ENCODE results near the gene KRT33A.

Gene KRT33A

DNA sequence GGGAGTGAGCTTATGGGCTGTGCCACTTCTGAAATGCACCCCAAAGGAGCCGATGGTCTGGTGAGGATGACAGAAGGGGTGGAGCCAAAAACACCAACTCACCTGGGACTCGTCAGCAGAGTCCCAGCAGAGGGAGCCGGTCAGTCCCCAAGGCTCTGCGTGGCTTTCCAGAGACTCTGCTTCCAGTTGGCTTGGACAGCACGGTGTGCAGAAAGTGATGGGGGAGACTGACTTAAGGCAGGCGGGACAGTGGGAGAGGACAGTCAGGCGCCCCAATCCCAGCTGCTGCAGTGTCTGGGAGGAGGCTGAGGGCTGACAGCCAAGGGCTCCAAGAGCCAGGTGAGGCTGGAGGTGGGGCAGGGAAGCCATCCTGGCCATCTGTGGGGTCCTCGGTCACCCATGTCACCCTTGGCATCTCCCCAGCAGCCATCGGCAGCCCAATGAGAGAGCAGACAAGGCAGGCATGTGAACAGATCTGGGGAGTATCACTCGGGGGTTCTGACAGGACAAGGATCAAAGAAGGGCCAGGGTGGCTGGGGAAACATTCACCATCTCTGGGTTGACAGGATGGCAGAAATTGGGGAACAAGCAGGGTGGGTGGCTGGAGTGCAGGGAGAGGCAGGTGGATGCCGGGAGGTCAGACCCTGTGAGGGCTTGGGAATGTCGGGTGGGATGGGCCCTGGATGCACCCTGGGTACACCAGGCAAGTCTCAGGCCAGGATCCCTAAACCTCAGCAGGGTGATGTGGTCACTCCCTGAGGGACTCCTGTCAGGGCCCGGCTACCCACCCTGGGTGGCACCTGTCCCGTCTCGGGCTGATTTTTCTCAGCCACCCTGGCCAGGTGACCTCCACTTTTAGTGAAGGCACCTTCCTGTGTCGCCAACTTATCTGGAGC, 26.2 kb downstream of the KRT33A start:
- Histone ChIP-seq H3K9me3 (ENCODE audit: control insufficient read depth, low read length) (peaks cover 2% of the 10 kb centered on the region), H3K27ac (ENCODE audit: insufficient read depth, low read depth, low read length, poor library complexity, severe bottlenecking) (no peak overlapping the region), H3K4me1 (ENCODE audit: control insufficient read depth, insufficient read depth, low read length) (no peaks in the 10 kb centered on the region), H3K4me3 (ENCODE audit: insufficient read depth, low read depth, low read length) (no peak overlapping the region), H3K27me3 (ENCODE audit: control insufficient read depth, insufficient read depth, low read length, poor library complexity, severe bottlenecking) (no peaks in the 10 kb centered on the region), H3K36me3 (ENCODE audit: control insufficient read depth, insufficient read depth, low read length) (no peaks in the 10 kb centered on the region)
- WGBS, 2 experiments: 75% methylated on average over 16 of the region's 16 CpGs

DNA sequence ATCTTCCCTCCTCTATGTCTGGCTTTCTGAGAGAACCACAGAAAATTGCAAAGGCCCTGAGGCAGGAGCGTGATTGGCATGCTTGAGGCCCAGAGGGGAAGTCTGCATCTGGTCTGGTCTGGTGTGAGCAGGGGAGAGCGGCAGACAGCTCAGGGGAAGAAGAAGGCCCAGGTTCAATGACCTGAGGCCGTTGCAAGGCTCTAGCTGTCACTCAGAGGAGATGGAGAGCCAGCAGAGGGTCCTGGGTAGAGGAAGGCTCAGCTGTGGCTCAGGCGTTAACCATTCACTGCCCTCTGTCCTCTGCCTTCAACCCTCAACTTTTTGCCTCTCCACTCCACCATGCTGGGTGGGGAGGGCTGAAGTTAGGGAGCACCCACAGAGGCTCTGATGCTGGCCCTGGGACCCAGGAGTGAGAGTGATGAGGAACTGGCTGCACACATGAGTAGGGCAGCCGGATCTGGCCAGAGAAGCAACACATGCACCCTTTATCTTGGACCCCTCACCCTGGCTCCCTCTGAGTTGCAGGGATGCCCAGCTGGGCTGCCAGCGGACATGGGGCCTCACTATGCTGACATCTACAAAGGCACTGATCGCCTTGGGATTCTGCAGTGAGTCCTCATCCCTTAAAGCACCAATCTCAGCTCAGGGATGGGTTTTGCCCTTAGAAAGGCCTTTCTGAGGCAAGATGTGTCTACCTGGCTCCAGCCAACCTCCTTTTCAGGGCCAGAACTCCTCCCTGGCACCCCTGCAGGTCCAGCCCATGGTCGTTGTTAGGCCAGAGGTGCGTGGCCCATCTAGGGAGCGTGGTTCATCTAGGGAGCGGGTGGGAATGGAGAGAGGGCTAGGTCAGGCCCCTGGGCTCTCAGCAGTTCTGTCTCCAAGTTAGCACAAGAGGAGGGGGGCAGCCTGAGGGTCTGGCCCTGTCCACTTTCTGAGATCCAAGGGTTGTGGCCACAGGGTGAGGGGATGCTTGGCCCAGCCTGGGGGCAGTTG, 27.4 kb downstream of the KRT33A start:
- 89 to 93% methylated on average over 11 of the region's 11 CpGs for WGBS, 2 experiments
- Histone ChIP-seq H3K9me3 (ENCODE audit: control insufficient read depth, low read length) (peaks cover 3% of the 10 kb centered on the region), H3K27ac (ENCODE audit: insufficient read depth, low read depth, low read length, poor library complexity, severe bottlenecking) (no peak overlapping the region), H3K4me3 (ENCODE audit: insufficient read depth, low read depth, low read length) (no peak overlapping the region), H3K4me1 (ENCODE audit: control insufficient read depth, insufficient read depth, low read length) (no peaks in the 10 kb centered on the region), H3K27me3 (ENCODE audit: control insufficient read depth, insufficient read depth, low read length, poor library complexity, severe bottlenecking) (no peaks in the 10 kb centered on the region), H3K36me3 (ENCODE audit: control insufficient read depth, insufficient read depth, low read length) (no peaks in the 10 kb centered on the region)

DNA sequence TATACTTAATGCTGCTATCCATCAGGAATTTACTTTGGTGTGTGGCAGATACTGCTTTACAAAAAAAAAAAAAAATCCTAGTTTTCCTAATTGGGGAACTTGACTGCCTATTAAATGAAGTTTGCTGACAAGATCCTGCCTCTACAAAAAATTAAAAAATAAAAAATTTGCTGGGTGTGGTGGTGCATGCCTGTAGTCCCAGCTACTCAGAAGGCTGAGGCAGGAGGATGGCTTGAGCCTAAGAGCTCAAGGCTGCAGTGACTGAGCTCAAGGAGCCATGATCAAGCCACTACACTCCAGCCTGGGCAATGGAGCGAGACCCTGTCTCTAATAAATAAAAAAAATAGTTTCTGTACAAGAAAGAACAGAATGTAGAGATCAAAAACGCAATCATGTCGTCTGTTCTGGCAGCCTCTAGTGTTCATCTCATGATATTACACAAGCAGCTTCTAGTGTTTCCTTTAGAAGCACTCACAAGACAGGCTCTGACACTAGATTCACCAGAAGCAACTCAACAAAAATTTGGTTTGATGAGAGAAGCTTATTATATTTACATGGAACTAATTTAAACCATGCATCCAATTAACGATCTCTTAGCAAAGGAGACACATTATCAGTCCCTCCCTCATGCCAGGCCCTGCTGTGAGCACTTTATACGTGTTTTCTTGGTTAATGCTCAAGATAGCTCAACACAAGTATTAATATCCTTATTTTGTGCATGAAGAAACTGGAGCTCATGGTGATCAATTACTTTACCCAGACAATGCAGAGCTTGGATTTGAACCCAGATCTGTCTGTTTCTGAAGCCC, 28.3 kb downstream of the KRT33A start:
- Histone ChIP-seq H3K4me1 (ENCODE audit: control insufficient read depth, insufficient read depth, low read length) (no peaks in the 10 kb centered on the region), H3K4me3 (ENCODE audit: insufficient read depth, low read depth, low read length) (no peak overlapping the region), H3K9me3 (ENCODE audit: control insufficient read depth, low read length) (peaks cover 3% of the 10 kb centered on the region), H3K27me3 (ENCODE audit: control insufficient read depth, insufficient read depth, low read length, poor library complexity, severe bottlenecking) (no peaks in the 10 kb centered on the region), H3K27ac (ENCODE audit: insufficient read depth, low read depth, low read length, poor library complexity, severe bottlenecking) (no peak overlapping the region), H3K36me3 (ENCODE audit: control insufficient read depth, insufficient read depth, low read length) (no peaks in the 10 kb centered on the region)
- 50 to 56% methylated on average over 5 of the region's 5 CpGs for WGBS, 2 experiments

DNA sequence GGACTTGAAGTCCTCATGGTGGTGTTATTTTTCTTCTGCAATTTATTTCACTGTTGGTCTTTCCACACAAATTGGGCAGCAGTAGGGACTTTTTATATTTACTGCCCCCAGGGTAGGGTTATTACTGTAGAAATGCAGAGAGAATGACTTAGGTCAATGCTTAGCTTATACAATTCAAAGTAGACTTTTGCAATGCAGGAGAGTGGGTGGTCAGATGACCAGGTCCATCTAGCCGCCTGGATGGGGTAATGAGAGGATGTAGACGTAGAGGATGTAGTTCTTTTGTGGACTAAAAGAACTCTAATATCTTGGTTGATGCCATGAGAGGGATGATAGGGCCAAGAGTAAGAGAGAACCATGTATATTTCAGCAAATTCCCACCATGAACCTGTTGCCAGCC, 32.4 kb downstream of the KRT33A start:
- H3K27me3 ChIP-seq (ENCODE audit: control insufficient read depth, insufficient read depth, low read length, poor library complexity, severe bottlenecking): no peaks in the 10 kb centered on the region
- no peak overlapping the region for H3K4me3 ChIP-seq (ENCODE audit: insufficient read depth, low read depth, low read length)
- no peaks in the 10 kb centered on the region for H3K36me3 ChIP-seq (ENCODE audit: control insufficient read depth, insufficient read depth, low read length)
- no peak overlapping the region for H3K27ac ChIP-seq (ENCODE audit: insufficient read depth, low read depth, low read length, poor library complexity, severe bottlenecking)
- peaks cover 3% of the 10 kb centered on the region for H3K9me3 ChIP-seq (ENCODE audit: control insufficient read depth, low read length)
- H3K4me1 ChIP-seq (ENCODE audit: control insufficient read depth, insufficient read depth, low read length): no peaks in the 10 kb centered on the region
- 39 to 50% methylated on average over 2 of the region's 2 CpGs for WGBS, 2 experiments

DNA sequence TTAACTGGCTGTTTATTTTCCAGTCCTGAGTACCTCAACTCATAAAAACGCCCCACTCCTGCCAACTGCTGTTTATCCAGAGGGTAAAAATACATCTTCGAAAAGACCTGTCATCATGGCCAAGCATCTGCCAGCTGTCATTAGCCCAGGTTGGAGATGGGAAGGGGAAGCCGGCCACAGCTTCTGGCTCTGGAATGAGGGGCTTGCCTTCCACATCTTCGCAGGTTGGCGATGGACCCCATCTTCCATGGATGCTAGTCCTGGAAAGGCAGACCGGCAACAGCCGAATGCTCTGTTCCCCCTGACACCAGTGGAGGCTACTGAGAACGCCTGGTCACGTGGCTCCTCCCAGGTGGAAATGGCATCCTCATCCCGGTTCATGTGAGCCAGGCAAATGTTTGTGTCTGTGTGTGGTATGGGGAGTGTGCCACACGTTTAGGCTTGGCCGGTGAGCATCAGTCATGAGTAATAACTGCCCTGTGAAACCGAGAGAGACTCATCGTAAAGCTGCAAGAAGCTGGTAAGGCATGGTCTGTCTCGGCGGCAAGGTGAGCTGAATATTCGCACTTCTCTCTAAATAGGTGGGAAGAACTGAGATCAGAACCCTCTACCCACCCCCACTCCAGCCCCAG, 34.7 kb downstream of the KRT33A start:
- Histone ChIP-seq H3K4me1 (ENCODE audit: control insufficient read depth, insufficient read depth, low read length) (no peaks in the 10 kb centered on the region), H3K36me3 (ENCODE audit: control insufficient read depth, insufficient read depth, low read length) (no peaks in the 10 kb centered on the region), H3K27me3 (ENCODE audit: control insufficient read depth, insufficient read depth, low read length, poor library complexity, severe bottlenecking) (no peaks in the 10 kb centered on the region), H3K9me3 (ENCODE audit: control insufficient read depth, low read length) (peaks cover 3% of the 10 kb centered on the region), H3K4me3 (ENCODE audit: insufficient read depth, low read depth, low read length) (no peak overlapping the region), H3K27ac (ENCODE audit: insufficient read depth, low read depth, low read length, poor library complexity, severe bottlenecking) (no peak overlapping the region)
- WGBS, 2 experiments: 91 to 92% methylated on average over 14 to 17 of the region's 17 CpGs

DNA sequence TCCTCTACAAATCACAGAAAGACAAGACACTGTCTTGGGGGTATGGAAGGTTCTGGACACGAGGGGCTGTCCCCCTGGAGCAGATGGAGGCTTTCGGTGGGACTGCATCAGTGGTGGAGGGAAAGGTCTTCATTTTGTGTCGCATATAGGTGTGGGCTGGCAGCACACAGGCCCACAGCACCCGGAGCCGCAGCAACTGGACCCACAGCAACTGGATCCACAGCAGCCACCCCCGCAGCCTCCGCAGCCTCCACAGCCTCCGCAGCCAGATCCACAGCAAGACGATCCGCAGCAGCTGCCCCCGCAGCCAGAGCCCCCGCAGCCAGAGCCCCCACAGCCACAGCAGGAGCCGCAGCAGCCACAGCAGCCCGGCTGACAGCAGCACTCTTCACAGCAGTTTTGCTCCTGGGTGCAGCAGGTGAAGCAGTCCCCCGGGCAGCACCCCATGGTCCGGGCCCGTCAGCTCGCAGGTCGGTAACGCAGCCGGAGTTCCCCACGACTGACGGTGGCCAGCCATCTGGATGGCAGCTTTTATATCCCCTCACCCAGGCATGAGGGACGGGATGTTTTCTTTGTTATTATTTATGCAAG, 35.3 kb downstream of the KRT33A start, which contains the start of gene KRTAP17-1:
KRTAP17-1 (minus strand) TSS at position 507 of the 591 bp plus-strand sequence; CDS start at position 447, 60 bp downstream.
- H3K27me3 ChIP-seq (ENCODE audit: control insufficient read depth, insufficient read depth, low read length, poor library complexity, severe bottlenecking): no peaks in the 10 kb centered on the region
- no peak within 1 kb of the TSS for H3K27ac ChIP-seq (ENCODE audit: insufficient read depth, low read depth, low read length, poor library complexity, severe bottlenecking)
- H3K9me3 ChIP-seq (ENCODE audit: control insufficient read depth, low read length): peaks cover 3% of the 10 kb centered on the region
- 87 to 90% methylated on average over 24 of the region's 24 CpGs for WGBS, 2 experiments
- H3K4me1 ChIP-seq (ENCODE audit: control insufficient read depth, insufficient read depth, low read length): no peaks in the 10 kb centered on the region
- H3K4me3 ChIP-seq (ENCODE audit: insufficient read depth, low read depth, low read length): no peak within 1 kb of the TSS
- H3K36me3 ChIP-seq (ENCODE audit: control insufficient read depth, insufficient read depth, low read length): no peaks in the 10 kb centered on the region

DNA sequence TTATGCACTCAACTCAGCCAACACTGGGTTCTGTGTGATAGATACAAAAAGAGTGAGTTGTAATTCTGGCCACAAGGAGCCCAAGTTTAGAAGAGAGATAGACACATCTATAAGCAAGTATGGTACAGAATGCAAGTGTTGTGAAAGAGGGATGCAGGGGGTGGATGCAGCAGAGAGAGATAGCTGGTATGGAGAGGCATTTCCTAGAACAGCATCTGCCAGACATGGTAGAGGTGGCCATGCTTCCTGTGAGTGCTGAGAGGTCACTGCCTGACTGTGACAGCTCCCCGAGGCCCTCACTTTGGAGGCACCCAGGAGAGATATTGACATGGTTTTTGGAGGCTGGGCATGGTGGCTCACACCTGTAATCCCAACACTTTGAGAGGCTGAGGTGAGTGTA, 39.5 kb downstream of the KRT33A start:
- Histone ChIP-seq H3K27me3 (ENCODE audit: control insufficient read depth, insufficient read depth, low read length, poor library complexity, severe bottlenecking) (no peaks in the 10 kb centered on the region), H3K4me3 (ENCODE audit: insufficient read depth, low read depth, low read length) (no peak overlapping the region), H3K9me3 (ENCODE audit: control insufficient read depth, low read length) (no peaks in the 10 kb centered on the region), H3K4me1 (ENCODE audit: control insufficient read depth, insufficient read depth, low read length) (no peaks in the 10 kb centered on the region), H3K36me3 (ENCODE audit: control insufficient read depth, insufficient read depth, low read length) (no peaks in the 10 kb centered on the region), H3K27ac (ENCODE audit: insufficient read depth, low read depth, low read length, poor library complexity, severe bottlenecking) (no peak overlapping the region)
- WGBS, 2 experiments: 82 to 84% methylated on average over 1 of the region's 1 CpG

DNA sequence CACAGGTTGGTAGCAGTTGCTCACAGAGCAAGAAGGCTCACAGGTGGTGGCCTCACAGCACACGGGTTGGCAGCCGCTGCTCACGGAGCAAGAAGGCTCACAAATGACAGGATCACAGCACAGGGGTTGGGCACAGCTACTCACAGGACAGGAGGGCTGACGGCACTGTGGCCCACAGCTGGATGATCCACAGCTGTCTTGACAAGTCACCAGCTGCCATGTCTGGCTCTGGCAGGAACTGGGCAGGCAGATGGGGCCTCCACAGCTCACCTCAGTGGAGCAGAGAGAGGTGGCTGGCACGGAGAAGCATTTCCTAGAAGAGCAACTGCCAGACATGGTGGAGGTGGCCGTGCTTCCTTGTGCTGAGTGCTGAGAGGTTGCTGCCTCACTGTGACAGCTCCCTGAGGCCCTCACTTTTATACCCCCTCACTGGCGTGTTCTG, 41.7 kb downstream of the KRT33A start, which contains the start of gene KRTAP16-1:
KRTAP16-1 (minus strand) TSS at position 392 of the 442 bp plus-strand sequence; CDS start at position 336, 56 bp downstream.
- Histone ChIP-seq H3K4me3 (ENCODE audit: insufficient read depth, low read depth, low read length) (no peak within 1 kb of the TSS), H3K4me1 (ENCODE audit: control insufficient read depth, insufficient read depth, low read length) (no peaks in the 10 kb centered on the region)
- 90 to 94% methylated on average over 7 of the region's 7 CpGs for WGBS, 2 experiments

More for the DNA sequence above, 41.7 kb downstream of the KRT33A start, which contains the start of gene KRTAP16-1:
- Histone ChIP-seq H3K27ac (ENCODE audit: insufficient read depth, low read depth, low read length, poor library complexity, severe bottlenecking) (no peak within 1 kb of the TSS), H3K27me3 (ENCODE audit: control insufficient read depth, insufficient read depth, low read length, poor library complexity, severe bottlenecking) (no peaks in the 10 kb centered on the region), H3K9me3 (ENCODE audit: control insufficient read depth, low read length) (no peaks in the 10 kb centered on the region), H3K36me3 (ENCODE audit: control insufficient read depth, insufficient read depth, low read length) (no peaks in the 10 kb centered on the region)
